Fibroblast of villous mesenchyme (primary cell): ENCODE measurements around the gene IL6R. TPM values are rescaled to one million over a fixed set of nuclear protein-coding genes. Genes with fewer than 3 reads are reported as not detected.

Experiments used
- DNase-seq: peaks from one replicate; pipeline ENCODE4 v3.0.0-alpha.2; 2010; ENCODE audit warnings: low read depth
- H3K4me3 ChIP-seq: 2 replicates; pipeline ENCODE4 v1.5.1; 2011; ENCODE audit warnings: low read depth, mild to moderate bottlenecking, low read length
- CTCF ChIP-seq: IDR thresholded peaks from 2 replicates; pipeline ENCODE4 v1.5.1; 2012; ENCODE audit warnings: low read depth, mild to moderate bottlenecking, low read length; ENCODE audit not compliant: insufficient read depth
- total RNA-seq: library from RNA; depleted of rRNA; stranded (reverse); fragments of >200 nt; gene quantifications from 2 replicates; pipeline ENCODE4 v1.2.3, GENCODE V29; 2012

IL6R gene
- total RNA-seq, 1 donor = 30.2 TPM

- no peak overlapping the region for H3K4me3 ChIP-seq
- peak; percentile 91 for DNase-seq
- TF ChIP-seq CTCF = no peak
These were observed 22.3 kb downstream of the IL6R start for GRCh38 chr1:154427173-154428139.

- TF ChIP-seq CTCF = no peak
These were observed 24.0 kb downstream of the IL6R start for GRCh38 chr1:154429118-154429517.

GRCh38 chr1:154429841-154430611 is 24.9 kb downstream of the IL6R start:
- H3K4me3 ChIP-seq = no peak overlapping the region
- no peak for TF ChIP-seq CTCF
- no peak for DNase-seq

More at GRCh38 chr1:154429118-154429517, 24.0 kb downstream of the IL6R start:
- no peak for DNase-seq
- no peak overlapping the region for H3K4me3 ChIP-seq

GRCh38 chr1:154430903-154431302 is 25.8 kb downstream of the IL6R start:
- TF ChIP-seq CTCF = no peak
- no peak overlapping the region for H3K4me3 ChIP-seq
- no peak for DNase-seq

GRCh38 chr1:154431586-154432373 is 26.6 kb downstream of the IL6R start:
- TF ChIP-seq CTCF = no peak
- DNase-seq = peak; percentile 97

GRCh38 chr1:154433161-154433764 is 28.1 kb downstream of the IL6R start:
- no peak overlapping the region for H3K4me3 ChIP-seq
- TF ChIP-seq CTCF = no peak
- no peak for DNase-seq

More at GRCh38 chr1:154431586-154432373, 26.6 kb downstream of the IL6R start:
- H3K4me3 ChIP-seq = no peak overlapping the region
